Heart left ventricle (tissue), 13 donors: Measurements from ENCODE around the gene CFAP20.

Experiments
- POLR2A ChIP-seq, 2 donors: fragments of 450-650 bp; IDR thresholded peaks; one replicate each; pipeline ENCODE4 v1.6.1; 2017; ENCODE audit warnings: antibody characterized with exemption in 2 of 2, mild to moderate bottlenecking in 2 of 2, moderate library complexity in 2 of 2
- TF ChIP-seq, protein P1 (sequence below), 12 donors: fragments of 200-600 bp; sonication (generic) in 4 of 12; IDR thresholded peaks; one replicate each; pipeline versions ENCODE4 v1.5.0 to v1.8.0; 2018 to 2022; ENCODE audit warnings: antibody characterized with exemption in 12 of 12, mild to moderate bottlenecking in 5 of 12
- donor health status: ischemic (EF 13 %, LVEDD 7.1; RV severe dilation, severe dysfunction).
- donor health status: DM: no; HTN: yes; CAD: no.
- donor health status: DM: no; HTN: no; CAD: no.
- donor health status: ischemic (EF 25% LVEDD 6.9; RV normal size, moderate dysfunction).
- donor health status: ischemic (EF 25% LVEDD 5.7; RV mildly dilated, moderate dysfunction).
- donor health status: ischemic (EF 35%, LVEDD 5.7; RV mildly dilated, moderate dysfunction).
- donor health status: nonischemic (EF 11% LVEDD 7.7; RV severe dilation, severe dysfunction).
- donor health status: DM: yes; HTN: yes; CAD: no.
- donor health status: PGD.
- donor health status: ischemic (EF 29% LVEDD 5.4; RV normal size, mild dysfunction).
- donor health status: nonischemic (EF 23%, LVEDD 6.1; RV moderate dilation, normal function).

DNA sequence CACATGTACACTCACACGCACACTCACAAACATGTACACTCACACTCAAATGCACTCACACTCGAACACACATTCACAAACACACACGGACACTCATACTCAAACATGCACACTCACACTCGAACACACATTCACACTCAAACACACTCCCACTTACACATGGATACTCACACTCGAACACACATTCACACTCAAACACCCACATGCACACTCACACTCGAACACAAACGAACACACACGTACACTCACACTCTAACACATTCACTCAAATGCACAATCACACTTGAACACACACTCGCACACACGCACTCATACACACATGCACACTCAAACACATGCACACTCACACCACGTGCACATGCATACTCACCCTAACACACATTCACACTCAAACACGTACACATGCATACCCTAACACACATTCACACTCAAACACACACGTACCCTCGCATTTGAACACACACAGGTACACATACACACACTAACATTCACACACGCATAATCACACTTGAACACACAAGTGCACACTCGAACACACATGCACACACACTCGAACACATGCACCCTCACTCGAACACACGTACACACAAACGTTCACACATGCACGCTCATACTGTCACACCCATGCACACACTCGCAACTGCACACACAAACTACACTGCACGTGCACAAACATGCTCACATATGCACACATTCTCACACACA, 41.8 kb downstream of the CFAP20 start:
- no peak for TF ChIP-seq POLR2A (IDR thresholded peaks at IDR 0.05)
- TF ChIP-seq, protein P1, sequence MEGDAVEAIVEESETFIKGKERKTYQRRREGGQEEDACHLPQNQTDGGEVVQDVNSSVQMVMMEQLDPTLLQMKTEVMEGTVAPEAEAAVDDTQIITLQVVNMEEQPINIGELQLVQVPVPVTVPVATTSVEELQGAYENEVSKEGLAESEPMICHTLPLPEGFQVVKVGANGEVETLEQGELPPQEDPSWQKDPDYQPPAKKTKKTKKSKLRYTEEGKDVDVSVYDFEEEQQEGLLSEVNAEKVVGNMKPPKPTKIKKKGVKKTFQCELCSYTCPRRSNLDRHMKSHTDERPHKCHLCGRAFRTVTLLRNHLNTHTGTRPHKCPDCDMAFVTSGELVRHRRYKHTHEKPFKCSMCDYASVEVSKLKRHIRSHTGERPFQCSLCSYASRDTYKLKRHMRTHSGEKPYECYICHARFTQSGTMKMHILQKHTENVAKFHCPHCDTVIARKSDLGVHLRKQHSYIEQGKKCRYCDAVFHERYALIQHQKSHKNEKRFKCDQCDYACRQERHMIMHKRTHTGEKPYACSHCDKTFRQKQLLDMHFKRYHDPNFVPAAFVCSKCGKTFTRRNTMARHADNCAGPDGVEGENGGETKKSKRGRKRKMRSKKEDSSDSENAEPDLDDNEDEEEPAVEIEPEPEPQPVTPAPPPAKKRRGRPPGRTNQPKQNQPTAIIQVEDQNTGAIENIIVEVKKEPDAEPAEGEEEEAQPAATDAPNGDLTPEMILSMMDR (IDR thresholded peaks at IDR 0.05): no peak
